ENCODE data around the gene CACTIN.

DNA sequence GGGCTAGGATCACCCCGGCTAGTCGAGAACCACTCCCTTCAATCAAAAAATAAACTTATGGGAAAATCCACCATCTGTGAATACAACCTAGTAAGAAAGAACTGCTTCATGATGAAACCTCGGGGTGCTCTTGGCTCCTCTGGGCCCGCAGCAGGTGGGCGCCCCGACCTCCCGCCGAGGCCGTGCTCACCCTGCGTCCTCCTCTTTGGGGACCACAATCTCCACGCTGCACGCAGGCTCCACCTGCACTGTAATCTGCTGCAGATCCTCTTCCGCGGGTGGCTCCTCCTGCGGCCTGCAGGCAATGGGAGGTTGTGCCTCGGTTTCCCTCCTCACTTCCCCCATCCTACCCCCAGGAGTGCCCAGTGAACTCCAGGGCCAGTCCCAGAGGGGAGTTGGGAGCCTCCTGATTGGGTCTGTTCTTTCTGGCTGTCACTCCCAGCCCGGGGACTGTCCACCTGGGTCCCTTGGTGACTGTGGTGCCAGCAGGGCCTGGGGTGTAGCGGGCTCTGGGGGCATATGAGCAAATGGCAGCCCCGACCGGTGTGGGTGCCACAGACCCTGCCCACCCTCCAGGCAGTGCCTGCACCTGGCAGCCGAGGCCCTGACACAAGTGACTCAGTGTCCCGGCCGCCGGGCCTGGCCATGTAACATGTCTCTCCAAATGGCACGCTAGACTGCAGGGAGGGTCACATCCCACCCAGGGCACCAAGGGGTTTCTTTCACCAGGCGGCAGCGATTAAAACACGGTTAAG, 15.1 kb upstream of the CACTIN start:
- TF ChIP-seq, protein P1, sequence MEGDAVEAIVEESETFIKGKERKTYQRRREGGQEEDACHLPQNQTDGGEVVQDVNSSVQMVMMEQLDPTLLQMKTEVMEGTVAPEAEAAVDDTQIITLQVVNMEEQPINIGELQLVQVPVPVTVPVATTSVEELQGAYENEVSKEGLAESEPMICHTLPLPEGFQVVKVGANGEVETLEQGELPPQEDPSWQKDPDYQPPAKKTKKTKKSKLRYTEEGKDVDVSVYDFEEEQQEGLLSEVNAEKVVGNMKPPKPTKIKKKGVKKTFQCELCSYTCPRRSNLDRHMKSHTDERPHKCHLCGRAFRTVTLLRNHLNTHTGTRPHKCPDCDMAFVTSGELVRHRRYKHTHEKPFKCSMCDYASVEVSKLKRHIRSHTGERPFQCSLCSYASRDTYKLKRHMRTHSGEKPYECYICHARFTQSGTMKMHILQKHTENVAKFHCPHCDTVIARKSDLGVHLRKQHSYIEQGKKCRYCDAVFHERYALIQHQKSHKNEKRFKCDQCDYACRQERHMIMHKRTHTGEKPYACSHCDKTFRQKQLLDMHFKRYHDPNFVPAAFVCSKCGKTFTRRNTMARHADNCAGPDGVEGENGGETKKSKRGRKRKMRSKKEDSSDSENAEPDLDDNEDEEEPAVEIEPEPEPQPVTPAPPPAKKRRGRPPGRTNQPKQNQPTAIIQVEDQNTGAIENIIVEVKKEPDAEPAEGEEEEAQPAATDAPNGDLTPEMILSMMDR (IDR thresholded peaks at IDR 0.05): no peak
- no peak for TF ChIP-seq POLR2A (IDR thresholded peaks at IDR 0.05)

Data from lower leg skin (tissue), 3 donors.